ENCODE data around the gene CLEC4M. TPM values are rescaled to one million over a fixed set of nuclear protein-coding genes. Genes with fewer than 3 reads are reported as not detected.
"Not testable (repeated sequence)": the region's sequence is repeated elsewhere in the genome, so short reads cannot be mapped to it uniquely, and the experiment has no call there.

CLEC4M gene
- total RNA-seq, 1 donor from 2014 or later = 4.8 TPM

- TF ChIP-seq CTCF (IDR thresholded peaks at IDR 0.05) = no peak
- Histone ChIP-seq H3K9me3 (peaks cover 7% of the 10 kb centered on the region), H3K27ac (no peak overlapping the region), H3K36me3 (no peaks in the 10 kb centered on the region), H3K4me1 (no peaks in the 10 kb centered on the region), H3K27me3 (no peaks in the 10 kb centered on the region), H3K4me3 (no peak overlapping the region)
- intact Hi-C loops (cut with DNase I) = no loop called here
- DNase-seq = no peak
- ATAC-seq = no peak
These were observed 11.8 kb upstream of the CLEC4M start for GRCh38 chr19:7751157-7751783.

- H3K27ac ChIP-seq = no peak overlapping the region
- no peaks in the 10 kb centered on the region for H3K27me3 ChIP-seq
- no peak for DNase-seq
- TF ChIP-seq CTCF (IDR thresholded peaks at IDR 0.05) = no peak
- no peaks in the 10 kb centered on the region for H3K36me3 ChIP-seq
- ATAC-seq = no peak
- intact Hi-C loops (cut with DNase I) = no loop called here
- no peaks in the 10 kb centered on the region for H3K4me1 ChIP-seq
- no peak overlapping the region for H3K4me3 ChIP-seq
- peaks cover 14% of the 10 kb centered on the region for H3K9me3 ChIP-seq
These were observed 6.8 kb upstream of the CLEC4M start for GRCh38 chr19:7756258-7756657.

- no peak for TF ChIP-seq CTCF (IDR thresholded peaks at IDR 0.05)
- intact Hi-C loops (cut with DNase I) = no loop called here
- Histone ChIP-seq H3K27me3 (no peaks in the 10 kb centered on the region), H3K4me1 (no peaks in the 10 kb centered on the region), H3K9me3 (peaks cover 14% of the 10 kb centered on the region), H3K36me3 (no peaks in the 10 kb centered on the region), H3K27ac (no peak overlapping the region), H3K4me3 (no peak overlapping the region)
- ATAC-seq (no peak), DNase-seq (no peak)
These were observed 5.7 kb upstream of the CLEC4M start for GRCh38 chr19:7757358-7757757.

- H3K4me3 ChIP-seq = no peak overlapping the region
- no peak for DNase-seq
- intact Hi-C loops (cut with DNase I) = no loop called here
These were observed 3.9 kb upstream of the CLEC4M start for GRCh38 chr19:7759156-7759555.

GRCh38 chr19:7763696-7764095, 653 bp downstream of the CLEC4M start:
- H3K36me3 ChIP-seq = no peaks in the 10 kb centered on the region
- TF ChIP-seq CTCF (IDR thresholded peaks at IDR 0.05) = no peak
- intact Hi-C loops (cut with DNase I) = no loop called here
- no peaks in the 10 kb centered on the region for H3K27me3 ChIP-seq
- H3K4me3 ChIP-seq = no peak overlapping the region
- no peaks in the 10 kb centered on the region for H3K9me3 ChIP-seq
- DNase-seq (no peak), ATAC-seq (no peak)
- no peak overlapping the region for H3K27ac ChIP-seq
- H3K4me1 ChIP-seq = no peaks in the 10 kb centered on the region

More at GRCh38 chr19:7759156-7759555, 3.9 kb upstream of the CLEC4M start:
- no peaks in the 10 kb centered on the region for H3K36me3 ChIP-seq
- no peak for TF ChIP-seq CTCF (IDR thresholded peaks at IDR 0.05)
- H3K27me3 ChIP-seq = no peaks in the 10 kb centered on the region
- ATAC-seq = no peak
- no peak overlapping the region for H3K27ac ChIP-seq
- H3K4me1 ChIP-seq = no peaks in the 10 kb centered on the region
- H3K9me3 ChIP-seq = peaks cover 14% of the 10 kb centered on the region

GRCh38 chr19:7764157-7764556, 1.1 kb downstream of the CLEC4M start:
- DNase-seq; intact Hi-C loops (cut with DNase I); ATAC-seq; H3K27me3 ChIP-seq; H3K9me3 ChIP-seq; H3K4me1 ChIP-seq; H3K4me3 ChIP-seq; H3K27ac ChIP-seq; H3K36me3 ChIP-seq: not testable (repeated sequence)

- H3K4me3 ChIP-seq; H3K4me1 ChIP-seq; H3K27me3 ChIP-seq; intact Hi-C loops (cut with DNase I); ATAC-seq; H3K27ac ChIP-seq; H3K36me3 ChIP-seq; H3K9me3 ChIP-seq; DNase-seq: not testable (repeated sequence)
These were observed 2.0 kb downstream of the CLEC4M start for GRCh38 chr19:7765043-7765442.
